Measurements from ENCODE around the gene KCNK13.

The KCNK13 gene

DNA sequence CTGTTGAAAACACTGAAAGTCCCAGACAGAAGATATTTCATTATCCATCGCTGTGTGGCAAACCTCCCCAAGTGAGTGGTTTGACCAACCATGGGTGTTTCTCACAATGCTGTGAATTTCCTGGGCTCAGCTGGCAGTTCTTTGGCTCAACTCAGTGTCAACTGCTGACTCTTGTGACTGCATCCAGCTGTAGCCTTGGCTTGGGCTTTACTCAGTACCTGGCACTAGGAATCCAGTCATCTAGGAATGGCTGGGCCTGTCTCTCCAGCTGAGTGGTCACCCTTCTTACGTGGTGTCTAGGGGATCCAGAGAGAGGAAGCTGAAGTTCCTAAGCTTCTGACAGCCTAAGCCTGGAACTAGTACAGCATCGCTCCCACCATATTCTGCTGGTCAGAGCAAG is 113.8 kb downstream of the KCNK13 start:
- TF ChIP-seq, protein P1, sequence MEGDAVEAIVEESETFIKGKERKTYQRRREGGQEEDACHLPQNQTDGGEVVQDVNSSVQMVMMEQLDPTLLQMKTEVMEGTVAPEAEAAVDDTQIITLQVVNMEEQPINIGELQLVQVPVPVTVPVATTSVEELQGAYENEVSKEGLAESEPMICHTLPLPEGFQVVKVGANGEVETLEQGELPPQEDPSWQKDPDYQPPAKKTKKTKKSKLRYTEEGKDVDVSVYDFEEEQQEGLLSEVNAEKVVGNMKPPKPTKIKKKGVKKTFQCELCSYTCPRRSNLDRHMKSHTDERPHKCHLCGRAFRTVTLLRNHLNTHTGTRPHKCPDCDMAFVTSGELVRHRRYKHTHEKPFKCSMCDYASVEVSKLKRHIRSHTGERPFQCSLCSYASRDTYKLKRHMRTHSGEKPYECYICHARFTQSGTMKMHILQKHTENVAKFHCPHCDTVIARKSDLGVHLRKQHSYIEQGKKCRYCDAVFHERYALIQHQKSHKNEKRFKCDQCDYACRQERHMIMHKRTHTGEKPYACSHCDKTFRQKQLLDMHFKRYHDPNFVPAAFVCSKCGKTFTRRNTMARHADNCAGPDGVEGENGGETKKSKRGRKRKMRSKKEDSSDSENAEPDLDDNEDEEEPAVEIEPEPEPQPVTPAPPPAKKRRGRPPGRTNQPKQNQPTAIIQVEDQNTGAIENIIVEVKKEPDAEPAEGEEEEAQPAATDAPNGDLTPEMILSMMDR (IDR thresholded peaks at IDR 0.05; ENCODE audit: low read depth, low read length, poor library complexity, severe bottlenecking): no peak
- TF ChIP-seq EZH2phosphoT487 (IDR thresholded peaks at IDR 0.05; ENCODE audit: borderline replicate concordance, low read length): no peak
- Histone ChIP-seq H3K27me3 (ENCODE audit: control insufficient read depth, low read length) (no peaks in the 10 kb centered on the region), H3K4me3 (ENCODE audit: low read length) (no peak overlapping the region), H3F3A (ENCODE audit: control insufficient read depth, insufficient read depth) (no peaks in the 10 kb centered on the region), H3K36me3 (ENCODE audit: control insufficient read depth, low read length) (no peaks in the 10 kb centered on the region), H3K4me1 (ENCODE audit: control insufficient read depth, low read length) (no peaks in the 10 kb centered on the region), H3K27ac (ENCODE audit: low read depth, low read length) (no peak overlapping the region), H3K9me2 (replicated peaks; ENCODE audit: control insufficient read depth, low read length) (no peaks in the 10 kb centered on the region), H3K4me2 (ENCODE audit: low read length) (no peak overlapping the region), H4K20me1 (ENCODE audit: control insufficient read depth, insufficient read depth, low read depth, low read length) (no peaks in the 10 kb centered on the region), H3K9me3 (ENCODE audit: control insufficient read depth, insufficient read depth, low read length) (no peaks in the 10 kb centered on the region), H3K79me2 (ENCODE audit: control insufficient read depth, low read length) (no peaks in the 10 kb centered on the region)

DNA sequence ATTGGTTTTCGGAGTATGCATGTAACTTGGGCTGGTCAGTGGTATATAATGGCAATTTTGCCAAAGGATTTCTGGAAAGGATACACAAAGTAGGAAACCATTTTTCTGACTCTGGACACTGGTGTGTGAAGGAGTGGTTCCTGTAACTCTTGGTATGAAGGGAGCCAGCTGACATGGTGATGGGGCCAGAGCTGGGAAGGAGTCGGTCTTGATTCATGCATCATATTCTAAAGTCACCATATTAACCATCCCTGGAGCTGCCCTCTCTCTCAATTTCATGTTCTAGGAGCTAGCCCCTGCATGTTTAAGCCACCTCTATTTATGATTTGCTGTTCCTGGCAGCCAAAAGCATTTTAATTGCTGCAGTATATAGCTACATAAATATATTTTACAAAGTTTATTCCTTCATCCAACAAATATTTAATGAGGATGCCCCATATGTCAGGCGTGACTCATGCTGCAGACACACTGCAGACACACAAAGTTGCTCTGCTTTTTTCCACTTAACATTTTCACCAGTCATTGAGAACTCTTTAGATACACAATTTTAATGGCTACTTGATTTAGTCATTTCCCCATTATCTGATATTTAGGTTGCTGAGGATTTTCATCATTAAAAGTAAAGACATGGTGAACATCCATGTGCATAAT is 115.9 kb downstream of the KCNK13 start:
- Histone ChIP-seq H3K27ac (ENCODE audit: low read depth, low read length) (no peak overlapping the region), H3K79me2 (ENCODE audit: control insufficient read depth, low read length) (no peaks in the 10 kb centered on the region), H3K36me3 (ENCODE audit: control insufficient read depth, low read length) (no peaks in the 10 kb centered on the region), H3K9me2 (replicated peaks; ENCODE audit: control insufficient read depth, low read length) (no peaks in the 10 kb centered on the region), H3K9me3 (ENCODE audit: control insufficient read depth, insufficient read depth, low read length) (no peaks in the 10 kb centered on the region), H3K27me3 (ENCODE audit: control insufficient read depth, low read length) (no peaks in the 10 kb centered on the region; the same call in 1 of the 2 replicates), H3F3A (ENCODE audit: control insufficient read depth, insufficient read depth) (no peaks in the 10 kb centered on the region), H3K4me3 (ENCODE audit: low read length) (no peak overlapping the region), H4K20me1 (ENCODE audit: control insufficient read depth, insufficient read depth, low read depth, low read length) (no peaks in the 10 kb centered on the region), H3K4me1 (ENCODE audit: control insufficient read depth, low read length) (no peaks in the 10 kb centered on the region), H3K4me2 (ENCODE audit: low read length) (no peak overlapping the region)
- TF ChIP-seq EZH2phosphoT487 (IDR thresholded peaks at IDR 0.05; ENCODE audit: borderline replicate concordance, low read length): no peak
- TF ChIP-seq, protein P1 (IDR thresholded peaks at IDR 0.05; ENCODE audit: low read depth, low read length, poor library complexity, severe bottlenecking): no peak

GRCh38 chr14:90179357-90179756 is 117.6 kb downstream of the KCNK13 start:
- H3K4me2 ChIP-seq (ENCODE audit: low read length): no peak overlapping the region
- H3K27ac ChIP-seq (ENCODE audit: low read depth, low read length): no peak overlapping the region
- no peaks in the 10 kb centered on the region for H3F3A ChIP-seq (ENCODE audit: control insufficient read depth, insufficient read depth)
- no peak overlapping the region for H3K4me3 ChIP-seq (ENCODE audit: low read length)
- H3K79me2 ChIP-seq (ENCODE audit: control insufficient read depth, low read length): no peaks in the 10 kb centered on the region
- no peaks in the 10 kb centered on the region for H4K20me1 ChIP-seq (ENCODE audit: control insufficient read depth, insufficient read depth, low read depth, low read length)
- H3K9me3 ChIP-seq (ENCODE audit: control insufficient read depth, insufficient read depth, low read length): no peaks in the 10 kb centered on the region
- no peaks in the 10 kb centered on the region for H3K36me3 ChIP-seq (ENCODE audit: control insufficient read depth, low read length)
- H3K4me1 ChIP-seq (ENCODE audit: control insufficient read depth, low read length): no peaks in the 10 kb centered on the region
- H3K9me2 ChIP-seq (replicated peaks; ENCODE audit: control insufficient read depth, low read length): no peaks in the 10 kb centered on the region
- no peak for TF ChIP-seq EZH2phosphoT487 (IDR thresholded peaks at IDR 0.05; ENCODE audit: borderline replicate concordance, low read length)
- TF ChIP-seq, protein P1 (IDR thresholded peaks at IDR 0.05; ENCODE audit: low read depth, low read length, poor library complexity, severe bottlenecking): no peak
- H3K27me3 ChIP-seq (ENCODE audit: control insufficient read depth, low read length): no peaks in the 10 kb centered on the region; the same call in 1 of the 2 replicates
